HFF-Myc (cell line): ENCODE measurements around the gene ZKSCAN8.

Experiments
- DNase-seq: peaks from one replicate; pipeline ENCODE4 v3.0.0-alpha.2; 2011; ENCODE audit warnings: low read depth; ENCODE audit errors: extremely low read depth
- H3K4me3 ChIP-seq: replicated peaks from 2 replicates; pipeline ENCODE4 v1.5.1; 2011; ENCODE audit warnings: low read depth, mild to moderate bottlenecking, control low read depth, low read length
- TF ChIP-seq, protein P1 (sequence below): IDR thresholded peaks from 2 replicates; pipeline ENCODE4 v1.5.1; 2012; ENCODE audit warnings: mild to moderate bottlenecking, low read depth, low read length, control low read depth; ENCODE audit errors: missing control alignments

ZKSCAN8 gene

DNA sequence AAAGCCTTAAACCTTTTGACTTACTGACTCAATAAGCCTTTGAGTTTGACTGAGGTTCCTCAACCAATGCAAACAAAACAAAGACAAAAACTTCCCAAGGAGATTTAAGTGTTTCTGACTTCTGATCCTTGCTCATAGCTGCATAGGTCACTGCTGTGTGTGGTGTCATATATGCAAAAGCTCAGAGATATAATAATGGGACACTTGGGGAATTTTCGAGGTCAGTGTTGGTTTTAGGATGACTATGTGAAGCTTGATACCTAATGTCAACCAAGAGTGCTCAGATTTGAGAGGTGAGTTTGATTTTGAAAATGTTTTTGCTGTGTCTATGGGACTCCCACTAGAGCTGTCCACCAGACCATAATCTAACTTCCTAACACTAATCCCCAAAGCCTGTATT lies 26.2 kb downstream of the ZKSCAN8 start:
- DNase-seq, result no peak
- H3K4me3 ChIP-seq, result no peak overlapping the region
- TF ChIP-seq, protein P1, sequence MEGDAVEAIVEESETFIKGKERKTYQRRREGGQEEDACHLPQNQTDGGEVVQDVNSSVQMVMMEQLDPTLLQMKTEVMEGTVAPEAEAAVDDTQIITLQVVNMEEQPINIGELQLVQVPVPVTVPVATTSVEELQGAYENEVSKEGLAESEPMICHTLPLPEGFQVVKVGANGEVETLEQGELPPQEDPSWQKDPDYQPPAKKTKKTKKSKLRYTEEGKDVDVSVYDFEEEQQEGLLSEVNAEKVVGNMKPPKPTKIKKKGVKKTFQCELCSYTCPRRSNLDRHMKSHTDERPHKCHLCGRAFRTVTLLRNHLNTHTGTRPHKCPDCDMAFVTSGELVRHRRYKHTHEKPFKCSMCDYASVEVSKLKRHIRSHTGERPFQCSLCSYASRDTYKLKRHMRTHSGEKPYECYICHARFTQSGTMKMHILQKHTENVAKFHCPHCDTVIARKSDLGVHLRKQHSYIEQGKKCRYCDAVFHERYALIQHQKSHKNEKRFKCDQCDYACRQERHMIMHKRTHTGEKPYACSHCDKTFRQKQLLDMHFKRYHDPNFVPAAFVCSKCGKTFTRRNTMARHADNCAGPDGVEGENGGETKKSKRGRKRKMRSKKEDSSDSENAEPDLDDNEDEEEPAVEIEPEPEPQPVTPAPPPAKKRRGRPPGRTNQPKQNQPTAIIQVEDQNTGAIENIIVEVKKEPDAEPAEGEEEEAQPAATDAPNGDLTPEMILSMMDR, result no peak

DNA sequence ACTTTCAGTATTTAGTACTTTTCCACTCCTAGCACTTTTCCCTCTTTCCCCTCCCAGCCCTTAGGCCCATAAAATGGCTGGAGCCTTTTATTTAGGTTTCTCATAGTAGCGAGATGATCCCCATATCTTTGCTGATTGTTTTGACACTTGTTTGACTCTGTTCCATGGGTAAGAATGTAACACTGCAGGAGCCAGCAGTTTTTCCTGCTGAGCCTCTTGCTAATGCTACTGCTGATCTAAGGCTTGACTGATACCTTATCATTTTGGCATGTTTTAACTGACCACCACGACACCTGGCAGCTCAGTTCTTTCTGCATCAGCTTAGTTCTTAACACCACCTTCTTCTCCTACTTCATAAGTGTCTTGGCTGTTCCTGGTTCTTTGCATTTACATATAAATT lies 29.6 kb downstream of the ZKSCAN8 start:
- TF ChIP-seq, protein P1, result no peak
- DNase-seq, result no peak
- no peak overlapping the region for H3K4me3 ChIP-seq

- no peak for DNase-seq
Measured at GRCh38 chr6:28172006-28172405, 30.3 kb downstream of the ZKSCAN8 start.

GRCh38 chr6:28176373-28176772 lies 34.7 kb downstream of the ZKSCAN8 start:
- H3K4me3 ChIP-seq, result no peak overlapping the region
- no peak for DNase-seq
- TF ChIP-seq, protein P1, result no peak

More at GRCh38 chr6:28172006-28172405, 30.3 kb downstream of the ZKSCAN8 start:
- H3K4me3 ChIP-seq, result no peak overlapping the region
- TF ChIP-seq, protein P1, result no peak

- no peak for DNase-seq
- TF ChIP-seq, protein P1, result no peak
- H3K4me3 ChIP-seq, result no peak overlapping the region
Measured at GRCh38 chr6:28182255-28182654, 40.6 kb downstream of the ZKSCAN8 start.

DNA sequence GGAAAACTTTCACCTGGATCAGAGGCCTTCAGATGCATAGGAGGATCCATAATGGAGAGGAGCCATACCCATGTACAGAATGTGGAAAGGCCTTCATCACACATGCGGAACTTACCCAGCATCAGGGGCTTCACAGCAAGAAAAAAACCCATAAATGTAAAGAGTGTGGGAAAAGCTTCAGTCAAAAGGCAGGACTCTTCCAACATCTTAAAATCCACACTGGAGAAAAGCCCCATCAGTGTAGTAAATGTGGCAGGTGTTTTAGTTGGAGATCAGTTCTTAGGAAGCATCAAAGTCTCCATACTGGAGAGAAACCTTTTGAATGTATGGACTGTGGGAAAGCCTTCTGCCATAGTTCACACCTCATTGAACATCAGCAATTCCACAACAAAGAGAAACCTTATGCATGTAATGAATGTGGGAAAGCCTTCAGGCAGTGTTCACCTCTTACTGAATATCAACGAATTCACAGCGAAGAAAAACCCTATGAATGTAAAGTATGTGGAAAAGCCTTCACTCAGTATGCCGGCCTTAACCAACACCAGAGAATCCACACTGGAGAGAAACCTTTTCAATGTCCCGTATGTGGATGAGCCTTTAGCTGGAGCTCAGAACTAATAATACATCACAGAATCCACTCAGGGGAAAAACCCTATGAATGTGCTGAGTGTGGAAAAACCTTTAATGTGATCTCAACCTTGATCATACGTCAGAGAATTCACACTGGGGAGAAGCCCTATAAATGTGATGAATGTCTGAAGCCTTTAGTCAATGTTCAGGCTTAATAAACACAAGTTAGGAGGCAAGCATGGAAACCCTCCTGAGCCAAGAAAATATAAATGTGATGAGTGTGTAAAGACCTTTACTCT lies 46.7 kb downstream of the ZKSCAN8 start:
- no peak overlapping the region for H3K4me3 ChIP-seq
- DNase-seq, result no peak
- TF ChIP-seq, protein P1, result no peak

DNA sequence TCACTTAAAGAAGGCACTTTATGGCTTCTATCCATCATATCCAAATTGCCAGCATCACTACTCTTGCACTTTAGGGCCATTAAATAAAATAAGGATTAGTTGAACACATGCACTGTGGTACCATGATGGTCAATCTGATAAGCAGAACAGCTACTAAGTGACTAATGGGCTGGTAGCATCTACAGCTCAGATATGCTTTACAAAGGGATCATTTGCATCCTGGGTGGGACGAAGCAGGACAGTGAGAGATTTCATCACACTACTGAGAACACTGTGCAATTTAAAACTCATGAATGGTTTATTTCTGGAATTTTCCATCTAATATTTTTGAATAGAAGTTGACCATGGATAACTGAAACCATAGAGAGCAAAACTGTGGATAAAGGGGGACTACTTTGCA lies 58.3 kb downstream of the ZKSCAN8 start:
- DNase-seq, result no peak
- TF ChIP-seq, protein P1, result no peak
- H3K4me3 ChIP-seq, result no peak overlapping the region
